HUES6 (cell line): ENCODE results near the gene ITGAE.

Source experiments
- H3K27ac ChIP-seq: 2 replicates; pipeline ENCODE4 v1.7.0; 2013; ENCODE audit warnings: low read depth, mild to moderate bottlenecking, low read length, inconsistent platforms
- H3K27me3 ChIP-seq: 2 replicates; pipeline ENCODE4 v1.6.1; 2013; ENCODE audit warnings: low read length; ENCODE audit not compliant: control insufficient read depth, insufficient read depth
- H3K36me3 ChIP-seq: 2 replicates; pipeline ENCODE4 v1.6.1; 2013; ENCODE audit warnings: low read length; ENCODE audit not compliant: control insufficient read depth, insufficient read depth
- H3K4me1 ChIP-seq: 2 replicates; pipeline ENCODE4 v1.6.1; 2013; ENCODE audit warnings: low read length; ENCODE audit not compliant: control insufficient read depth, insufficient read depth
- H3K4me3 ChIP-seq: 2 replicates; pipeline ENCODE4 v1.5.1; 2013; ENCODE audit warnings: low read depth, low read length
- H3K9ac ChIP-seq: one replicate; pipeline ENCODE4 v1.6.1; 2013; ENCODE audit warnings: mild to moderate bottlenecking, low read length
- H3K9me3 ChIP-seq: 2 replicates; pipeline ENCODE4 v1.6.1; 2013; ENCODE audit warnings: low read depth, low read length; ENCODE audit not compliant: control insufficient read depth, insufficient read depth

Gene ITGAE

GRCh38 chr17:3665834-3666233 lies 135.2 kb downstream of the ITGAE start:
- Histone ChIP-seq H3K27me3 (no peaks in the 10 kb centered on the region), H3K27ac (no peak overlapping the region), H3K36me3 (peaks cover 34% of the 10 kb centered on the region), H3K9me3 (no peaks in the 10 kb centered on the region), H3K9ac (no peak overlapping the region), H3K4me3 (no peak overlapping the region), H3K4me1 (peaks cover 6% of the 10 kb centered on the region)
